Caco-2 (cell line): ENCODE results near the gene TMEM116. TPM values are rescaled to one million over a fixed set of nuclear protein-coding genes. Genes with fewer than 3 reads are reported as not detected.
"Not testable (repeated sequence)": the region's sequence is repeated elsewhere in the genome, so short reads cannot be mapped to it uniquely, and the experiment has no call there.

Experiments
- BruUV-seq: library from RNA; stranded (reverse); fragments of 400-500 nt; replicated peaks from 2 replicates; lab custom pipeline; 2021; lab: Mats Ljungman, UMichigan
- CTCF ChIA-PET: fragments of 300-600 bp; sonication (Branson Sonifier 250); formaldehyde crosslinking; loops from one replicate; lab custom pipeline; 2022; ENCODE audit warnings: antibody characterized with exemption; lab: Charles Lee
- POLR2A ChIA-PET: fragments of 300-600 bp; sonication (Branson Sonifier 250); formaldehyde crosslinking; loops from one replicate; lab custom pipeline; 2022; ENCODE audit warnings: antibody characterized with exemption; lab: Charles Lee
- DNase-seq, 2 experiments: peaks; one replicate each; pipeline versions ENCODE4 v3.0.0 to v3.0.0-alpha.2; 2020 to 2022
- H3K27me3 ChIP-seq: replicated peaks from 2 replicates; pipeline ENCODE4 v1.6.0; 2011; ENCODE audit warnings: low read length; ENCODE audit not compliant: control insufficient read depth, insufficient read depth
- H3K36me3 ChIP-seq: 2 replicates; pipeline ENCODE4 v1.5.1; 2011; ENCODE audit warnings: low read length; ENCODE audit not compliant: control insufficient read depth, insufficient read depth
- H3K4me1 ChIP-seq: fragments of 250-450 bp; sonication (Bioruptor Pico); 2 replicates; pipeline ENCODE4 v1.5.1; 2020; ENCODE audit warnings: mild to moderate bottlenecking
- H3K4me3 ChIP-seq: 2 replicates; pipeline ENCODE4 v1.5.1; 2011; ENCODE audit warnings: low read depth, mild to moderate bottlenecking, control low read depth, low read length
- H3K9me3 ChIP-seq: fragments of 250-450 bp; sonication (Bioruptor Pico); 2 replicates; pipeline ENCODE4 v1.5.1; 2020; ENCODE audit warnings: mild to moderate bottlenecking, moderate library complexity
- H3K27ac Mint-ChIP-seq: one replicate; pipeline ENCODE4 v1.8.0; 2022; ENCODE audit warnings: mixed read lengths; ENCODE audit not compliant: unreplicated experiment
- H3K27me3 Mint-ChIP-seq: one replicate; pipeline ENCODE4 v1.8.0; 2022; ENCODE audit warnings: mixed read lengths; ENCODE audit not compliant: insufficient read depth, unreplicated experiment
- H3K36me3 Mint-ChIP-seq: one replicate; pipeline ENCODE4 v1.8.0; 2022; ENCODE audit warnings: mild to moderate bottlenecking, mixed read lengths; ENCODE audit not compliant: insufficient read depth, unreplicated experiment
- H3K4me1 Mint-ChIP-seq: one replicate; pipeline ENCODE4 v1.8.0; 2022; ENCODE audit warnings: low read depth, mixed read lengths; ENCODE audit not compliant: unreplicated experiment
- H3K4me3 Mint-ChIP-seq: one replicate; pipeline ENCODE4 v1.8.0; 2022; ENCODE audit warnings: mild to moderate bottlenecking, moderate library complexity, mixed read lengths; ENCODE audit not compliant: unreplicated experiment
- H3K9me3 Mint-ChIP-seq: one replicate; pipeline ENCODE4 v1.8.0; 2022; ENCODE audit warnings: mixed read lengths; ENCODE audit not compliant: unreplicated experiment
- intact Hi-C: fragments of 100-400 bp; cut with micrococcal nuclease; formaldehyde crosslinking; loops from one replicate; pipeline ENCODE4 v1.10.0; 2022; ENCODE audit not compliant: unreplicated experiment
- total RNA-seq: library from RNA; stranded (reverse); gene quantifications from 2 replicates; pipeline ENCODE4 v1.2.3, GENCODE V29; 2022
- TF ChIP-seq, protein P1 (sequence below), 2 experiments: fragments of 200-600 bp in 1 of 2; IDR thresholded peaks; 1 replicate in 1 of 2; 2 replicates in 1 of 2; pipeline versions ENCODE4 v1.5.1 to v1.8.0; 2011 to 2022; ENCODE audit warnings: antibody characterized with exemption in 1 of 2, control low read depth in 1 of 2, inconsistent platforms in 1 of 2, low read depth in 1 of 2, low read length in 1 of 2, mild to moderate bottlenecking in 1 of 2, moderate library complexity in 1 of 2; ENCODE audit not compliant: insufficient read depth in 1 of 2, severe bottlenecking in 1 of 2, unreplicated experiment in 1 of 2

The TMEM116 gene
- total RNA-seq, 1 experiment from 2014 or later, result 11.0 TPM

DNA sequence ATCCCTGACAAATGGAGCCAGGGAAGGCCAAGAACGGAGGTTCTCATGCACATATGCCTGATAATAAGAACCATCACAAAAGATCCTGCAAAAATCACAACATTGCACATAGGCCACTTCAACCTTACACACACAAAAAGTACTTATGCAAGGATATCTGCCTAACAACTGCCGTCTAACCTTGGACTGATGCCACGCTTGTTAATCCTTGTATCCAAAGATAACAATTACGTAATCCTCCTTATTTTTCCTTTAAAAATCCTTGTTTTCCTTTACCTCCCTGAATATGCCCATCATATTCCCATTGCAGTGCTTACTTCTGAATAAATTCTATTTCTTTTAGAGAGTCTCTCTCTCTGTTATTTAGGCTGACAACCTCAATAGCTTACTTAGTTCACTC is 59.5 kb downstream of the TMEM116 start:
- CTCF ChIA-PET, result no interaction called here
- intact Hi-C loops, result no loop called here
- Histone ChIP-seq H3K36me3 (no peaks in the 10 kb centered on the region), H3K27me3 (no peaks in the 10 kb centered on the region), H3K9me3 (peaks cover 20% of the 10 kb centered on the region), H3K4me1 (no peaks in the 10 kb centered on the region), H3K4me3 (no peak overlapping the region)
- BruUV-seq, result no TSS peak
- TF ChIP-seq, protein P1, sequence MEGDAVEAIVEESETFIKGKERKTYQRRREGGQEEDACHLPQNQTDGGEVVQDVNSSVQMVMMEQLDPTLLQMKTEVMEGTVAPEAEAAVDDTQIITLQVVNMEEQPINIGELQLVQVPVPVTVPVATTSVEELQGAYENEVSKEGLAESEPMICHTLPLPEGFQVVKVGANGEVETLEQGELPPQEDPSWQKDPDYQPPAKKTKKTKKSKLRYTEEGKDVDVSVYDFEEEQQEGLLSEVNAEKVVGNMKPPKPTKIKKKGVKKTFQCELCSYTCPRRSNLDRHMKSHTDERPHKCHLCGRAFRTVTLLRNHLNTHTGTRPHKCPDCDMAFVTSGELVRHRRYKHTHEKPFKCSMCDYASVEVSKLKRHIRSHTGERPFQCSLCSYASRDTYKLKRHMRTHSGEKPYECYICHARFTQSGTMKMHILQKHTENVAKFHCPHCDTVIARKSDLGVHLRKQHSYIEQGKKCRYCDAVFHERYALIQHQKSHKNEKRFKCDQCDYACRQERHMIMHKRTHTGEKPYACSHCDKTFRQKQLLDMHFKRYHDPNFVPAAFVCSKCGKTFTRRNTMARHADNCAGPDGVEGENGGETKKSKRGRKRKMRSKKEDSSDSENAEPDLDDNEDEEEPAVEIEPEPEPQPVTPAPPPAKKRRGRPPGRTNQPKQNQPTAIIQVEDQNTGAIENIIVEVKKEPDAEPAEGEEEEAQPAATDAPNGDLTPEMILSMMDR (IDR thresholded peaks at IDR 0.05; ENCODE audit: insufficient read depth in 1 of 2, low read depth in 1 of 2, low read length in 1 of 2, severe bottlenecking in 1 of 2, unreplicated experiment in 1 of 2), result no peak
- POLR2A ChIA-PET, result no interaction called here
- H3K27ac Mint-ChIP-seq, result no peak overlapping the region
- H3K27me3 Mint-ChIP-seq, result no peaks in the 10 kb centered on the region
- no peak overlapping the region for H3K4me3 Mint-ChIP-seq
- no peaks in the 10 kb centered on the region for H3K36me3 Mint-ChIP-seq
- peaks cover 35% of the 10 kb centered on the region for H3K9me3 Mint-ChIP-seq
- no peak for DNase-seq
- no peaks in the 10 kb centered on the region for H3K4me1 Mint-ChIP-seq

DNA sequence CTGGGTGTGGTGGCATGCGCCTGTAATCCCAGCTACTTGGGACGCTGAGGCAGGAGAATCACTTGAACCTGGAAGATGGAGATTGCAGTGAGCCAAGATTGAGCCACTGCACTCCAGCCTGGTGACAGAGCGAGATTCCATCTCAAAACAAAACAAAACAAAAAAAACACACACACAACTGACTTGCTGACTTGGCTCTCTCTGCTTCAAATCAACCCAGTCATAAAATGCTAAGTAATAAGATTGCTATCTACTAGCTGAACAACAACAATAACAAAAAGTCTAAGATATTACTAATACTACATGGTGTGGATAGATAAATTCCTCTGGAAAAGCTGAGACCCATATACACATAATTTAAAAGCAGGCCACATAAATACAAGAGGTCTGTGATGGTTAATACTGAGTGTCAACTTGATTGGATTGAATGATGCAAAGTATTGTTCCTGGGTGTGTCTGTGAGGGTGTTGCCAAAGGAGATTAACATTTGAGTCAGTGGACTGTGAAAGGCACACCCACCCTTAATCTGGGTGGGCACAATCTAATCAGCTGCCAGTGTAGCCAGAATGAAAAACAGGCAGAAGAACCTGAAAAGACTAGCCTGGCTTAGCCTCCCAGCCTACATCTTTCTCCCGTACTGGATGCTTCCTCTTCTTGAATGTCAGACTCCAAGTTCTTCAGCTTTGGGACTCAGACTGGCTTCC is 60.7 kb downstream of the TMEM116 start:
- DNase-seq, H3K27me3 Mint-ChIP-seq, H3K36me3 Mint-ChIP-seq, H3K4me1 ChIP-seq, H3K4me3 ChIP-seq, H3K27me3 ChIP-seq, BruUV-seq, H3K4me3 Mint-ChIP-seq, POLR2A ChIA-PET, H3K36me3 ChIP-seq, intact Hi-C loops, H3K4me1 Mint-ChIP-seq, H3K27ac Mint-ChIP-seq: not testable (repeated sequence)
- H3K9me3 ChIP-seq, result peaks cover 20% of the 10 kb centered on the region
- CTCF ChIA-PET, result interaction anchor here (0.5 kb wide), 1 partner anchor 146 kb away, joined by 12 read pairs; no protein-coding TSS in a partner anchor
- peaks cover 30% of the 10 kb centered on the region for H3K9me3 Mint-ChIP-seq

DNA sequence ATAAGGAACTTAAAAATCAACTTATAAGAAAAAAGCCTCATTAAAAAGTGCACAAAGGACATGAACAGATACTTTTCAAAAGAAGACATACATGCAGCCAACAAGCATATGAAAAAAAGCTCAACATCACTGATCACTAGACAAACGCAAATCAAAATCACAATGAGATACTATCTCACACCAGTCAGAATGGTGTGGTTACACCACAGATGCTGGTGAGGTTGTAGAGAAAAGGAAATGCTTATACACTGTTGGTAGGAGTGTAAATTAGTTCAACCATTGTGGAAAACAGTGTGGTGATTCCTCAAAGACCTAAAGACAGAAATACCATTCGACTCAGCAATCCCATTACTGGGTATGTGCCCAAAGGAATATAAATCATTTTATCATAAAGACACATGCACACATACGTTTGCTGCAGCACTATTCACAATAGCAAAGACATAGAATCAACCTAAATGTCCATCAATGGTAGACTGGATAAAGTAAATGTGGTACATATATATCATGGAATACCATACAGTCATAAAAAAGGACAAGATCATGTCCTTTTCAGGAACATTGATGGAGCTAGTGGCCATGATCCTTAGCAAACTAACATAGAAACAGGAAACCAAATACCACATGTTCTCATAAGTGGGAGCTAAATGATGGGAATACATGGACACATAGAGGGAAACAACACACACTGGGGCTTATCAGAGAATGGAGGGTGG is 61.8 kb downstream of the TMEM116 start:
- BruUV-seq, H3K27me3 Mint-ChIP-seq, DNase-seq, H3K4me1 ChIP-seq, H3K4me1 Mint-ChIP-seq, H3K36me3 Mint-ChIP-seq, H3K27ac Mint-ChIP-seq, H3K27me3 ChIP-seq, H3K36me3 ChIP-seq, intact Hi-C loops, CTCF ChIA-PET, H3K4me3 ChIP-seq, POLR2A ChIA-PET, H3K4me3 Mint-ChIP-seq: not testable (repeated sequence)
- peaks cover 19% of the 10 kb centered on the region for H3K9me3 ChIP-seq
- peaks cover 30% of the 10 kb centered on the region for H3K9me3 Mint-ChIP-seq

DNA sequence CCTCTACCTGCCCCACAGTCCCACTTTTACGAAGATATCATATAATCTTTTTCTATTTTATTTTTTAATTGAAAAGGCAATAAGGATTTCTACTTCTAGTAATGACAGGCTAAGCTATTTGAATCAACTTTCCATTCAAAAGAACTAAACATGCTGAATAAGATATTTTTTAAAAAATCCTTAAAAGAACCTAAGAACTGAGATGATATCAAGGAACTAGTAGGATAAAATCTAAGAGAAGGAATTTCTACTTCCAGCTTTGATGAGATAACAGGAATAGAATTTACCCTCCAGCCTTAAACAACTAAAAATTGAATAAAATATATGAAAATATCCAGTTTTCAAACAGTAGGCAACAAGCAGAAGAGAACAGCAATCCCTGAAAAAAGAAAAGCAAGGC is 69.0 kb downstream of the TMEM116 start:
- no peak for DNase-seq
- TF ChIP-seq, protein P1 (IDR thresholded peaks at IDR 0.05; ENCODE audit: insufficient read depth in 1 of 2, low read depth in 1 of 2, low read length in 1 of 2, severe bottlenecking in 1 of 2, unreplicated experiment in 1 of 2), result no peak
- H3K9me3 ChIP-seq, result no peaks in the 10 kb centered on the region
- no TSS peak for BruUV-seq
- H3K36me3 Mint-ChIP-seq, result no peaks in the 10 kb centered on the region
- no peak overlapping the region for H3K27ac Mint-ChIP-seq
- H3K9me3 Mint-ChIP-seq, result no peaks in the 10 kb centered on the region
- H3K4me3 Mint-ChIP-seq, result no peak overlapping the region
- no peaks in the 10 kb centered on the region for H3K27me3 Mint-ChIP-seq
- H3K4me3 ChIP-seq, result no peak overlapping the region
- no peaks in the 10 kb centered on the region for H3K27me3 ChIP-seq
- H3K4me1 ChIP-seq, result no peaks in the 10 kb centered on the region
- no peaks in the 10 kb centered on the region for H3K4me1 Mint-ChIP-seq
- intact Hi-C loops, result loop anchor here (2.0 to 5.0 kb wide), 2 partner anchors 69 to 122 kb away; partner anchors contain the start of genes ERP29 and TMEM116
- ChIA-PET CTCF (no interaction called here), POLR2A (no interaction called here)
- no peaks in the 10 kb centered on the region for H3K36me3 ChIP-seq
